PC-9 (cell line): ENCODE results near the gene TRIM27.
"Not testable (repeated sequence)": the region's sequence is repeated elsewhere in the genome, so short reads cannot be mapped to it uniquely, and the experiment has no call there.

ENCODE experiments used
- EZH2 ChIP-seq: fragments of 200-600 bp; sonication (generic); IDR thresholded peaks from 2 replicates; pipeline ENCODE4 v1.8.0; 2017; ENCODE audit warnings: antibody characterized with exemption, low read depth
- TF ChIP-seq, protein P1 (sequence below): fragments of 200-600 bp; sonication (generic); conservative IDR thresholded peaks from 2 replicates; pipeline ENCODE4 v1.6.1; 2017; ENCODE audit warnings: mixed run types, antibody characterized with exemption, mild to moderate bottlenecking, moderate library complexity

DNA sequence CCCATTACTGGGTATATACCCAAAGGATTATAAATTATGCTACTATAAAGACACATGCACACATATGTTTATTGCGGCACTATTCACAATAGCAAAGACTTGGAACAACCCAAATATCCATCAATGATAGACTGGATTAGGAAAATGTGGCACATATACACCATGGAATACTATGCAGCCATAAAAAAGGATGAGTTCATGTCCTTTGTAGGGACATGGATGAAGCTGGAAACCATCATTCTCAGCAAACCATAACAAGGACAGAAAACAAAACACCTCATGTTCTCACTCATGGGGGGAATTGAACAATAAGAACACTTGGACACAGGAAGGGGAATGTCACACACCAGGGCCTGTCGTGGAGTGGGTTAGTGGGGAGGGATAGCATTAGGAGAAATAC lies 69.4 kb downstream of the TRIM27 start:
- TF ChIP-seq, protein P1, sequence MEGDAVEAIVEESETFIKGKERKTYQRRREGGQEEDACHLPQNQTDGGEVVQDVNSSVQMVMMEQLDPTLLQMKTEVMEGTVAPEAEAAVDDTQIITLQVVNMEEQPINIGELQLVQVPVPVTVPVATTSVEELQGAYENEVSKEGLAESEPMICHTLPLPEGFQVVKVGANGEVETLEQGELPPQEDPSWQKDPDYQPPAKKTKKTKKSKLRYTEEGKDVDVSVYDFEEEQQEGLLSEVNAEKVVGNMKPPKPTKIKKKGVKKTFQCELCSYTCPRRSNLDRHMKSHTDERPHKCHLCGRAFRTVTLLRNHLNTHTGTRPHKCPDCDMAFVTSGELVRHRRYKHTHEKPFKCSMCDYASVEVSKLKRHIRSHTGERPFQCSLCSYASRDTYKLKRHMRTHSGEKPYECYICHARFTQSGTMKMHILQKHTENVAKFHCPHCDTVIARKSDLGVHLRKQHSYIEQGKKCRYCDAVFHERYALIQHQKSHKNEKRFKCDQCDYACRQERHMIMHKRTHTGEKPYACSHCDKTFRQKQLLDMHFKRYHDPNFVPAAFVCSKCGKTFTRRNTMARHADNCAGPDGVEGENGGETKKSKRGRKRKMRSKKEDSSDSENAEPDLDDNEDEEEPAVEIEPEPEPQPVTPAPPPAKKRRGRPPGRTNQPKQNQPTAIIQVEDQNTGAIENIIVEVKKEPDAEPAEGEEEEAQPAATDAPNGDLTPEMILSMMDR, result not testable (repeated sequence)
- not testable (repeated sequence) for TF ChIP-seq EZH2
